Measurements from ENCODE around the gene ZNF780A. TPM values are rescaled to one million over a fixed set of nuclear protein-coding genes. Genes with fewer than 3 reads are reported as not detected.
"Not testable (repeated sequence)": the region's sequence is repeated elsewhere in the genome, so short reads cannot be mapped to it uniquely, and the experiment has no call there.

ZNF780A gene
- 10.9 TPM for polyA plus RNA-seq (2012; ENCODE audit: low read depth, missing spikeins)

DNA sequence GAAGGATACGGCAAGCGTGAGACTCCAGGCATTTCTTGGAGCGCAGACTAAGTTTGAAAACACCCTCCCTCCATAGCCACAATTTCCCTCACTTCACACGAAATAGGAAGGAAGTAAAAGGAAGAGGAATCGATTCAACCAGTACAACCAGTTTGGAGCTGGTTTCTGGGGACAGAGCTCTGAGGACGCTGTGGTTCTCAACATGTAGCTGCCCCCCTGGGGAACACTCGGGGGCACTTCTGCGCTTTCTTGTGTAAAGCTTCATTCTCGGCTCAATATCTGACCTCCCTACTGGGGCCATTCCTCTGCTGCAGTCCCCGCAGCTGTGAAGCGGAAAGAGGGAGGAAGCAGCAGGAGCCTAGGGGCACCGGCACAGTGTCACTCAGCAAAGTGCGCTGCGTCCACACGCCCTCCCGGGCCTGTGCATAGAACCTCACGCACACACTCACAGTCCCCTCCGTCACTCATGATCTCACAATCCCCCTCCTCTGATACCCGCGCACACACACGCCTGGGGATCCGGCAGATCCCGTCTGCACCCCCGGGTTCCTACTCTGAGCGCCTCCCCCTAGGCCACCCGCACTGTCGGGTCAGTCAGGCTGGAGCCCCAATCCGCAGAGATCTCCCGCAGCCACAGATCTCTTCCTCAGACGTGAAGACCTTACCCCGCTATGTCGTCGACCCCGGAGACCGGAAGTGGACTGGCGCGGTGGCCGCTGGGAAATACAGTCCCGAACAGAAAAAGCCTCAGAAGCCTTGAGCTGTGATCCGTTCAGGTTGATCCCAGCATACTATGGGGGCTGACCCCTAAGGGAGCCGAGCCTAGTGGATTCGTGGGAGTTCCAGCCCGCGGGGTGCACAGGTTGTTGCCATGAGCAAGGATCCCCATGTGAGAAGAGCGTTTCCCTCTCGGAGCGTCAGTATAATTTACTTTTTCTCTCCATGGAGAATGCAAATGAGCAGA lies at the start of gene ZNF780A:
ZNF780A (minus strand) TSS at position 703 of the 964 bp plus-strand sequence. CDS start 6,190 bp downstream, outside the sequence.
- TF ChIP-seq POLR2AphosphoS5 (IDR thresholded peaks at IDR 0.05; ENCODE audit: low read depth, low read length) (peak; percentile 80), PAX5 (IDR thresholded peaks at IDR 0.05; ENCODE audit: insufficient read depth, low read length, severe bottlenecking) (no peak), TAF1 (IDR thresholded peaks at IDR 0.05; ENCODE audit: low read depth, low read length) (peak; percentile 80), POU2F2 (IDR thresholded peaks at IDR 0.05; ENCODE audit: low read depth, low read length) (peak; percentile 63), POLR2A (IDR thresholded peaks at IDR 0.05; ENCODE audit: low read depth, low read length) (peak; percentile 82), SPI1 (IDR thresholded peaks at IDR 0.05; ENCODE audit: low read depth, low read length) (peak; percentile 47; the same call in 1 of the 2 replicates)
- FAIRE-seq (peak; percentile 96), DNase-seq (ENCODE audit: insufficient read length, low spot score) (peak; percentile 38)

DNA sequence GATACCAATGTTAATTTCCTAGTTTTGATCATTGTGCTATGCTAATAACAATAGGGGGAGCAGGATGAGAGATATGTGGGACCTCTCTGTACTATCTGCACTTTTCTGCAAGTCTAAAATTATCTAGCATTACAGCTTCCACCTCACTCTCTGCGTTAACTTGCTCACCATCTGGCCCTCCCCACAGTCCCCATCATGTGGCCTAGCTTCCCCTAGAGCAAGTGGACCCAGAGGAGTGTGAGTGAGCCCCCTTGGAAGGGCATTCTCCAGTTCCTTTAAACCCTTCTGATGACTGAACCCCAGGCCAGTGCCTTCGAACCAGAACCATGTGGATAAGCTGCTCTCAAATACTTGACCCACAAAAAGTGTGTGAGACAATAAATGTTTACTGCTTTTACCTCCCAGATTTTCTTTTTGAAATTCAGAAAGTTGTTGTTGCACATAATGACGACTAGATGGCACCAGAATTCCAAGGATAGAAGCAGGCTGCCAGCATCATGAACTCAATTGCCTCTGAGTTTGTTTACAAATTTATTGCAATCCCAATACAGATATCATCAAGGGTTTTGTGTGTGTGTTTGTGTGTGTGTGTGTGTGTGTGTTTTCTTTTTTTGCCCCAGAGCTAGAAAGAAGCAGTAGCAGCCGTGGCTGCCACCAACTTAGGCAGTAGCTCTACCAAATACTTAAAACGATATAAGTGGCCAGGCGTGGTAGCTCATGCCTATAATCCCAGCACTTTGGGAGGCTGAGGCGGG lies 49.0 kb upstream of the ZNF780A start:
- DNase-seq (ENCODE audit: insufficient read length, low spot score) = no peak
- FAIRE-seq = peak; percentile 89

DNA sequence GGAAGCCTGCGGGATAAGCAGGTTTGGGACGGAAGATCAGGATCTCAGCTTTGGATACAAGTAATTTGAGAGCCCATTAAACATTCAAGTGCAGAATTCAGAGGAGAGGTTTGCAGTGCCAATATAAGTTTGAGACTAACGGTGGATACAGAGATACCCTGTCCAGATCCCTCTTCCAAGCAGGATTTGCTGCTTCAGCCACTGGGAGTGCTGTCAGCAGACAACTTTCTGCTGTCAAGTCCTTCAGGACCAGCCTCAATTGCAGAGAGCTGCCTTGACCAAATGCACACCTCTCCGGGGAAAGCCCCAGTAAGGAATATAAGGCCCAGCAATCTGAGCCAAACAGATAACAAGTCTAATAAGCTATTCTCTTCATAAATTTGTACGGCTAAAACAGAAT lies 46.1 kb upstream of the ZNF780A start:
- DNase-seq (ENCODE audit: insufficient read length, low spot score) = no peak
- TF ChIP-seq POLR2A (IDR thresholded peaks at IDR 0.05; ENCODE audit: low read depth, low read length) (no peak), SPI1 (IDR thresholded peaks at IDR 0.05; ENCODE audit: low read depth, low read length) (no peak), POU2F2 (IDR thresholded peaks at IDR 0.05; ENCODE audit: low read depth, low read length) (no peak), POLR2AphosphoS5 (IDR thresholded peaks at IDR 0.05; ENCODE audit: low read depth, low read length) (no peak)
- no peak for FAIRE-seq

More for the DNA sequence above, 49.0 kb upstream of the ZNF780A start:
- TF ChIP-seq POU2F2 (IDR thresholded peaks at IDR 0.05; ENCODE audit: low read depth, low read length) (no peak), PAX5 (IDR thresholded peaks at IDR 0.05; ENCODE audit: insufficient read depth, low read length, severe bottlenecking) (no peak), TAF1 (IDR thresholded peaks at IDR 0.05; ENCODE audit: low read depth, low read length) (no peak), POLR2AphosphoS5 (IDR thresholded peaks at IDR 0.05; ENCODE audit: low read depth, low read length) (no peak), POLR2A (IDR thresholded peaks at IDR 0.05; ENCODE audit: low read depth, low read length) (no peak)

DNA sequence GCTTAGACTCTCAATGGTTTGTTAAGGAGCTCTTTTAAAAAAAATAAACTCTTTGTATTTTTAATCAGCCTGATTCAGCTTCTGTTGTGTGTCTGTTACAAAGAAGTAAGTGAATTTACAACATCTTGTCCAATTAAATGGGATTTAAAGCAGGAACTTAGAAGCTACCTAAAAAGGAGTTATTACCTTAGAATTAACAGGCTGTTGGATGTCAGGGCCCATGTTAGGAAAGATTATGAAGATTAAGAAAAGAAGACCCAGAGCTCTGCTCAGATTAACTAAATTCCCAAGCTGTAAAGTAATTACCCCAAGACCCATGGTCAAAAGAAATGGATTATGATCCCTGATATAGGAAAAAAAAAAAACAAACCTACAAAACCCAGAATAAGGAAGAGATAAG lies 44.1 kb upstream of the ZNF780A start:
- FAIRE-seq (no peak), DNase-seq (ENCODE audit: insufficient read length, low spot score) (no peak)
- TF ChIP-seq TAF1 (IDR thresholded peaks at IDR 0.05; ENCODE audit: low read depth, low read length) = no peak
- TF ChIP-seq SPI1 (IDR thresholded peaks at IDR 0.05; ENCODE audit: low read depth, low read length) = no peak
- no peak for TF ChIP-seq POU2F2 (IDR thresholded peaks at IDR 0.05; ENCODE audit: low read depth, low read length)
- no peak for TF ChIP-seq PAX5 (IDR thresholded peaks at IDR 0.05; ENCODE audit: insufficient read depth, low read length, severe bottlenecking)
- TF ChIP-seq POLR2A (IDR thresholded peaks at IDR 0.05; ENCODE audit: low read depth, low read length) = no peak
- TF ChIP-seq POLR2AphosphoS5 (IDR thresholded peaks at IDR 0.05; ENCODE audit: low read depth, low read length) = no peak

DNA sequence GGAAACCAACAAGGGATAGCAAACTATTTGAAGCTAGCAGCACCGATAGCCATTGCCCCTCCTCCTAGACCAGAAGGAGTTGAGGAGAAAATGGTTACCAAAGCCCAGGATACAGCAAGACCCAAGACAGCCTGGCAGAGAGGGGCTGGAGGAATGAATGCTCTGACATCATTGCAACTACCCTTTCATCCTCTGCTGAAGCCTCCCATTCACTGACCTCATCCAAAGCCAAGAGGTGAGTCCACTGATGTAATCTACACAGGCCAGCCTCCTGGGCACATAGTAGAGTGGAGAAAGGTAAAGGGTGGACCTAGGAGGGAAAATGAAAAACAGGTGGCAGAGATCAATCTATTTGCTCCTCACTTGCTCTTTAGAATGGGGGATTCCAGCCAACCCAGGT lies 42.7 kb upstream of the ZNF780A start:
- DNase-seq (ENCODE audit: insufficient read length, low spot score) (no peak), FAIRE-seq (no peak)
- TF ChIP-seq TAF1 (IDR thresholded peaks at IDR 0.05; ENCODE audit: low read depth, low read length) = no peak
- TF ChIP-seq POU2F2 (IDR thresholded peaks at IDR 0.05; ENCODE audit: low read depth, low read length) = no peak
- TF ChIP-seq POLR2AphosphoS5 (IDR thresholded peaks at IDR 0.05; ENCODE audit: low read depth, low read length) = no peak

DNA sequence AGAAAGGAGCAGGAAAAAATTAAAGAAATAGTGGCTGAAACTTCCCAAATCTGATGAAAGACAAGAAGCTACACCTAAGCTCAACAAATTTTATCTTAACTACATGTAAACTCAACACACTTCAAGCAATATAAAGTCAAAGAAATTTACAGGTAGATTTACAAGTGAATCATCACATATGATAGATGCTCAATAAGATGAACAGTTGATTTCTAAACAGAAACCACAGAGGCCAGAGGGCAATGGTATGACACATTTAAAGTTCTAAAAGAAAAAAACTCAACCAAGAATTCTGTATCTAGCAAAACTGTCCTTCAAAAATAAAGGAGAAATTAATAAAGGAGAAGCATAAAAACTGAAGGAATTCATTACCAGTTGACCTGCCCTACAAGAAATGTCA lies 39.3 kb upstream of the ZNF780A start:
- no peak for FAIRE-seq
- DNase-seq (ENCODE audit: insufficient read length, low spot score) = no peak
- TF ChIP-seq POLR2AphosphoS5 (IDR thresholded peaks at IDR 0.05; ENCODE audit: low read depth, low read length) (no peak), POU2F2 (IDR thresholded peaks at IDR 0.05; ENCODE audit: low read depth, low read length) (no peak), POLR2A (IDR thresholded peaks at IDR 0.05; ENCODE audit: low read depth, low read length) (no peak), PAX5 (IDR thresholded peaks at IDR 0.05; ENCODE audit: insufficient read depth, low read length, severe bottlenecking) (no peak), SPI1 (IDR thresholded peaks at IDR 0.05; ENCODE audit: low read depth, low read length) (no peak), TAF1 (IDR thresholded peaks at IDR 0.05; ENCODE audit: low read depth, low read length) (no peak)

DNA sequence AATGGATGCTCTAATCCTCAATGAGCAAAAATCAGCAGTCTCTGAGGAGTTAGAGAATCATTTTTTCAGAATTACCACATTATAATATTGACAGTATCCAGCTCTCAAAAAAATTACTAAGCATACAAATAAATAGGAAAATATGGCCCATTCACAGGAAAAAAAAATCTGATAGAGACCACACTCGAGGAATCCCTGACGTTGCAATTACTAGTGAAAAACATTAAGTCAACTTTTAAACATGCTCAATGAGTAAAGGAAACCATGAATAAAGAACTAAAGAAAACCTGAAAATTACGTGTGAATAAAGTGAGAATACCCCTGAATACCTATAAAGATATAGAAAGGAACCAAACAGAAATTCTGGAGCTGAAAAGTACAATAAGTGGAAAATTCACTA lies 38.7 kb upstream of the ZNF780A start:
- TF ChIP-seq PAX5 (IDR thresholded peaks at IDR 0.05; ENCODE audit: insufficient read depth, low read length, severe bottlenecking) = no peak
- no peak for DNase-seq (ENCODE audit: insufficient read length, low spot score)
- FAIRE-seq = no peak

DNA sequence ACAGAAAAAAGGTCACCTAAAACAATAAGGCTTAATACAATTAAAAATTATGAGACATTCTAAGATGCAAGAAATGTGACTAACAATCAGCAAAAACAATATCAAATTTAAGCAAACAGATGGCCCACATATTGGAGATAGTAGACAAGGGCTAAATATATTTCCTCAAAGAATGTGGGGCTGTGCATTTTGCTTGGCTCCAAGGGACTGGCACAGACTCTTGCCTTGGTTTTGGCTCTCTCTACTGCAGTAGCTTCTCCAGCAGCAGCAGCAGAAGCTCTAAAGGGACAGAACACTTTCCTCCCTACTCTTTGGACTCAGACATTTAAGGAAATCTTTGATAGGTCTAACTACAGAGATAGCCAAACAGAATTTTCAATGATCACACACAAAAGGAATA lies 38.2 kb upstream of the ZNF780A start:
- TF ChIP-seq POLR2A (IDR thresholded peaks at IDR 0.05; ENCODE audit: low read depth, low read length) = no peak
- no peak for TF ChIP-seq PAX5 (IDR thresholded peaks at IDR 0.05; ENCODE audit: insufficient read depth, low read length, severe bottlenecking)
- TF ChIP-seq TAF1 (IDR thresholded peaks at IDR 0.05; ENCODE audit: low read depth, low read length) = no peak
- TF ChIP-seq POU2F2 (IDR thresholded peaks at IDR 0.05; ENCODE audit: low read depth, low read length) = no peak
- no peak for TF ChIP-seq POLR2AphosphoS5 (IDR thresholded peaks at IDR 0.05; ENCODE audit: low read depth, low read length)
- TF ChIP-seq SPI1 (IDR thresholded peaks at IDR 0.05; ENCODE audit: low read depth, low read length) = no peak
- FAIRE-seq (no peak), DNase-seq (ENCODE audit: insufficient read length, low spot score) (no peak)

DNA sequence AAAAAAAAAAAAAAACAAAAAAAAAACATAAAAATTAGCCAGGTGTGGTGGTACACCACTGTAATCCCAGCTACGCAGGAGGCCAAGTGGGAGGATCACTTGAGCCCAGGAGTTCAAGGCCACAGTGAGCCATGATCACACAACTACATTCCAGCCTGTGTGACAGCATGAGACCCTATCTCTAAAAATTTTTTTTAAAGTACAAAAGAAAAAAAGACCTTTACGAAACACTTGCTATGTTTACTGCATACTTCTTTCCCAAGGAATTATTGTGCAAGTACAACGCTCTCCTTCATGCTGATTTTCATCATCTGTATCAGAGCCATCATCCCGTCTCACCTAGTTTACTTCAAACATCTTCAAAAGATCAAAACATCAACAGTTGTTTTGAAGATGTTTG lies 28.6 kb upstream of the ZNF780A start:
- TF ChIP-seq POU2F2 (IDR thresholded peaks at IDR 0.05; ENCODE audit: low read depth, low read length) = no peak
- TF ChIP-seq SPI1 (IDR thresholded peaks at IDR 0.05; ENCODE audit: low read depth, low read length) = no peak
- no peak for TF ChIP-seq POLR2AphosphoS5 (IDR thresholded peaks at IDR 0.05; ENCODE audit: low read depth, low read length)
- TF ChIP-seq PAX5 (IDR thresholded peaks at IDR 0.05; ENCODE audit: insufficient read depth, low read length, severe bottlenecking) = no peak
- no peak for TF ChIP-seq TAF1 (IDR thresholded peaks at IDR 0.05; ENCODE audit: low read depth, low read length)
- TF ChIP-seq POLR2A (IDR thresholded peaks at IDR 0.05; ENCODE audit: low read depth, low read length) = no peak
- DNase-seq (ENCODE audit: insufficient read length, low spot score) (no peak), FAIRE-seq (no peak)

DNA sequence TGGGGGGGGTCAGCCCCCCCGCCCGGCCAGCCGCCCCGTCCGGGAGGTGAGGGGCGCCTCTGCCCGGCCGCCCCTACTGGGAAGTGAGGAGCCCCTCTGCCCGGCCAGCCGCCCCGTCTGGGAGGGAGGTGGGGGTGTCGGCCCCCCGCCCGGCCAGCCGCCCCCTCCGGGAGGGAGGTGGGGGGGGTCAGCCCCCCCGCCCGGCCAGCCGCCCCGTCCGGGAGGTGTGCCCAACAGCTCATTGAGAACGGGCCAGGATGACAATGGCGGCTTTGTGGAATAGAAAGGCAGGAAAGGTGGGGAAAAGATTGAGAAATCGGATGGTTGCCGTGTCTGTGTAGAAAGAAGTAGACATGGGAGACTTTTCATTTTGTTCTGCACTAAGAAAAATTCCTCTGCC lies 27.9 kb upstream of the ZNF780A start:
- FAIRE-seq; DNase-seq (ENCODE audit: insufficient read length, low spot score): not testable (repeated sequence)

Measured in GM12891 (cell line).